HEK293T (cell line): ENCODE results near the gene NEB.
"Not testable (repeated sequence)": the region's sequence is repeated elsewhere in the genome, so short reads cannot be mapped to it uniquely, and the experiment has no call there.

Source experiments
- ARNT ChIP-seq: fragments of 450-650 bp; IDR thresholded peaks from 2 replicates; pipeline ENCODE4 v1.6.1; 2017; ENCODE audit warnings: mild to moderate bottlenecking
- BHLHE40 ChIP-seq: fragments of 450-650 bp; IDR thresholded peaks from 2 replicates; pipeline ENCODE4 v1.6.1; 2016; ENCODE audit warnings: mild to moderate bottlenecking, moderate library complexity, borderline replicate concordance
- ELF4 ChIP-seq: fragments of 450-650 bp; IDR thresholded peaks from 2 replicates; pipeline ENCODE4 v1.6.1; 2017; ENCODE audit warnings: antibody characterized with exemption
- FOXA1 ChIP-seq: fragments of 450-650 bp; IDR thresholded peaks from 2 replicates; pipeline ENCODE4 v1.6.1; 2016; ENCODE audit warnings: mild to moderate bottlenecking
- FOXK2 ChIP-seq: fragments of 450-650 bp; IDR thresholded peaks from 2 replicates; pipeline ENCODE4 v1.6.1; 2016; ENCODE audit warnings: mild to moderate bottlenecking
- FOXM1 ChIP-seq: fragments of 450-650 bp; IDR thresholded peaks from 2 replicates; pipeline ENCODE4 v1.6.1; 2017; ENCODE audit warnings: mild to moderate bottlenecking, borderline replicate concordance
- HDGF ChIP-seq: fragments of 450-650 bp; IDR thresholded peaks from 2 replicates; pipeline ENCODE4 v1.6.1; 2017; ENCODE audit warnings: antibody characterized with exemption, borderline replicate concordance
- L3MBTL2 ChIP-seq: fragments of 450-650 bp; conservative IDR thresholded peaks from 2 replicates; pipeline ENCODE4 v1.6.1; 2016; ENCODE audit warnings: mild to moderate bottlenecking
- LEF1 ChIP-seq: fragments of 450-650 bp; IDR thresholded peaks from 2 replicates; pipeline ENCODE4 v1.6.1; 2017; ENCODE audit warnings: mild to moderate bottlenecking, borderline replicate concordance
- NFRKB ChIP-seq: fragments of 450-650 bp; IDR thresholded peaks from 2 replicates; pipeline ENCODE4 v1.6.1; 2016; ENCODE audit warnings: mild to moderate bottlenecking, moderate library complexity
- SP1 ChIP-seq: fragments of 450-650 bp; IDR thresholded peaks from 2 replicates; pipeline ENCODE4 v1.6.1; 2017
- SUZ12 ChIP-seq: fragments of 450-650 bp; IDR thresholded peaks from 2 replicates; pipeline ENCODE4 v1.6.1; 2016; ENCODE audit warnings: mild to moderate bottlenecking
- ZNF384 ChIP-seq: fragments of 450-650 bp; IDR thresholded peaks from 2 replicates; pipeline ENCODE4 v1.6.1; 2016

- TF ChIP-seq SUZ12, ARNT, ZNF384, HDGF, SP1, ELF4, FOXM1, LEF1, BHLHE40, NFRKB, FOXK2, FOXA1, L3MBTL2: not testable (repeated sequence)
Observed at GRCh38 chr2:151591250-151591907, 142.9 kb downstream of the NEB start.
